Stimulated activated CD8-positive, alpha-beta memory T cell treated with anti-CD3 and anti-CD28 coated beads, Interleukin-15, amount 100 ng/mL, for 48 hours (primary cell): ENCODE results near the gene UBD.

Source experiments
- DNase-seq, 2 donors: peaks; one replicate each; pipeline ENCODE4 v3.0.0-alpha.2; 2020; ENCODE audit warnings: low read depth in 2 of 2

UBD gene

GRCh38 chr6:29522227-29522626 is 37.3 kb downstream of the UBD start:
- no peak for DNase-seq

GRCh38 chr6:29521006-29521680 is 38.4 kb downstream of the UBD start:
- no peak for DNase-seq

GRCh38 chr6:29520232-29520631 is 39.3 kb downstream of the UBD start:
- no peak for DNase-seq

- DNase-seq = no peak
Observed at GRCh38 chr6:29519291-29520010, 40.1 kb downstream of the UBD start.

GRCh38 chr6:29517728-29518440 is 41.6 kb downstream of the UBD start:
- DNase-seq = no peak

GRCh38 chr6:29517245-29517644 is 42.3 kb downstream of the UBD start:
- DNase-seq = no peak

GRCh38 chr6:29516108-29516507 is 43.4 kb downstream of the UBD start:
- DNase-seq = peak; percentile 9 to 13

- no peak for DNase-seq
Observed at GRCh38 chr6:29510746-29511300, 48.7 kb downstream of the UBD start.

GRCh38 chr6:29510202-29510601 is 49.3 kb downstream of the UBD start:
- no peak for DNase-seq

- no peak for DNase-seq
Observed at GRCh38 chr6:29509711-29510110, 49.8 kb downstream of the UBD start.

GRCh38 chr6:29509239-29509638 is 50.3 kb downstream of the UBD start:
- no peak for DNase-seq

GRCh38 chr6:29507319-29507718 is 52.2 kb downstream of the UBD start:
- no peak for DNase-seq

GRCh38 chr6:29506446-29507067 is 53.0 kb downstream of the UBD start:
- DNase-seq = no peak

- no peak for DNase-seq
Observed at GRCh38 chr6:29505808-29506207, 53.7 kb downstream of the UBD start.
